ENCODE data around the gene CCND1.

GRCh38 chr11:69663326-69663725, 22.4 kb downstream of the CCND1 start:
- no peak for TF ChIP-seq YY1 (IDR thresholded peaks at IDR 0.05; ENCODE audit: insufficient read depth, insufficient read length)
- no peak for TF ChIP-seq SUZ12 (IDR thresholded peaks at IDR 0.05; ENCODE audit: extremely low read depth, insufficient read depth, insufficient read length)
